Glomerular visceral epithelial cell (primary cell): Measurements from ENCODE around the gene AQP5.

Source experiments
- DNase-seq: peaks from one replicate; pipeline ENCODE4 v3.0.0-alpha.2; 2016; ENCODE audit errors: extremely low spot score

The AQP5 gene

GRCh38 chr12:49932023-49932422 is 29.6 kb upstream of the AQP5 start:
- no peak for DNase-seq

- no peak for DNase-seq
Measured at GRCh38 chr12:49932533-49933130, 29.0 kb upstream of the AQP5 start.

GRCh38 chr12:49933796-49934195 is 27.9 kb upstream of the AQP5 start:
- no peak for DNase-seq

- no peak for DNase-seq
Measured at GRCh38 chr12:49934505-49934904, 27.2 kb upstream of the AQP5 start.

- DNase-seq: no peak
Measured at GRCh38 chr12:49936925-49937324, 24.7 kb upstream of the AQP5 start.

GRCh38 chr12:49937639-49938300 is 23.9 kb upstream of the AQP5 start:
- DNase-seq: no peak

GRCh38 chr12:49939307-49939706 is 22.4 kb upstream of the AQP5 start:
- no peak for DNase-seq

GRCh38 chr12:49939707-49940106 is 22.0 kb upstream of the AQP5 start:
- no peak for DNase-seq

- no peak for DNase-seq
Measured at GRCh38 chr12:49941556-49942511, 19.8 kb upstream of the AQP5 start.

GRCh38 chr12:49942512-49942893 is 19.2 kb upstream of the AQP5 start:
- DNase-seq: no peak

- DNase-seq: no peak
Measured at GRCh38 chr12:49942921-49943624, 18.6 kb upstream of the AQP5 start.

- no peak for DNase-seq
Measured at GRCh38 chr12:49943625-49943960, 18.1 kb upstream of the AQP5 start.

GRCh38 chr12:49944046-49944445 is 17.6 kb upstream of the AQP5 start:
- no peak for DNase-seq

- DNase-seq: no peak
Measured at GRCh38 chr12:49944718-49945117, 17.0 kb upstream of the AQP5 start.

GRCh38 chr12:49945394-49946080 is 16.1 kb upstream of the AQP5 start:
- DNase-seq: peak; percentile 75

- DNase-seq: no peak
Measured at GRCh38 chr12:49946086-49946485, 15.6 kb upstream of the AQP5 start.

GRCh38 chr12:49946497-49946896 is 15.2 kb upstream of the AQP5 start:
- DNase-seq: no peak

GRCh38 chr12:49947593-49948226 is 14.0 kb upstream of the AQP5 start:
- DNase-seq: no peak

- DNase-seq: no peak
Measured at GRCh38 chr12:49948866-49949845, 12.5 kb upstream of the AQP5 start.

GRCh38 chr12:49949866-49950265 is 11.8 kb upstream of the AQP5 start:
- no peak for DNase-seq
